ENCODE data around the gene UTS2B.

- no peak for TF ChIP-seq POLR2AphosphoS5 (IDR thresholded peaks at IDR 0.05; ENCODE audit: low read depth, low read length)
- TF ChIP-seq POLR2A (IDR thresholded peaks at IDR 0.05; ENCODE audit: low read depth, low read length) = no peak
These were observed 9.1 kb downstream of the UTS2B start for GRCh38 chr3:191321019-191321767.
